D721Med (cell line): ENCODE measurements around the gene PRLHR.
A peak's percentile ranks its signal among the peaks of the same experiment; 100 is the strongest.

Experiments
- DNase-seq: peaks from one replicate; pipeline ENCODE4 v3.0.0; 2011; ENCODE audit warnings: low spot score; ENCODE audit not compliant: insufficient read length
- FAIRE-seq: peaks from 2 replicates; lab custom pipeline; 2011; peaks lifted over from hg19 to GRCh38; lab: Jason Lieb, UNC
- CTCF ChIP-seq: IDR thresholded peaks from 2 replicates; pipeline ENCODE4 v1.5.1; 2012; ENCODE audit warnings: mild to moderate bottlenecking, control low read depth; ENCODE audit not compliant: insufficient read depth; ENCODE audit errors: missing control alignments

Gene PRLHR

GRCh38 chr10:118570591-118570990 lies 24.9 kb downstream of the PRLHR start:
- DNase-seq: no peak
- no peak for TF ChIP-seq CTCF
- FAIRE-seq: no peak

- no peak for TF ChIP-seq CTCF
- DNase-seq (no peak), FAIRE-seq (no peak)
Measured at GRCh38 chr10:118569882-118570252, 25.6 kb downstream of the PRLHR start.

- FAIRE-seq (no peak), DNase-seq (no peak)
- no peak for TF ChIP-seq CTCF
Measured at GRCh38 chr10:118569241-118569881, 26.1 kb downstream of the PRLHR start.

GRCh38 chr10:118568327-118568848 lies 27.1 kb downstream of the PRLHR start:
- DNase-seq: no peak
- FAIRE-seq: no peak
- TF ChIP-seq CTCF: peak; percentile 76

- no peak for TF ChIP-seq CTCF
- no peak for FAIRE-seq
- DNase-seq: no peak
Measured at GRCh38 chr10:118567701-118568248, 27.7 kb downstream of the PRLHR start.

GRCh38 chr10:118566911-118567310 lies 28.5 kb downstream of the PRLHR start:
- no peak for TF ChIP-seq CTCF
- FAIRE-seq (no peak), DNase-seq (no peak)

GRCh38 chr10:118565301-118566075 lies 30.0 kb downstream of the PRLHR start:
- TF ChIP-seq CTCF: no peak
- FAIRE-seq (no peak), DNase-seq (no peak)
